Activated T-cell treated with anti-CD3 and anti-CD28 coated beads, Interleukin-2, amount 50 U/mL, for 24 hours (primary cell): ENCODE results near the gene FER1L5.

Experiments used
- DNase-seq: peaks from one replicate; pipeline ENCODE4 v3.0.0-alpha.2; 2020
- H3K27ac Mint-ChIP-seq: 2 replicates; pipeline ENCODE4 v1.8.0; 2020; ENCODE audit warnings: mild to moderate bottlenecking, mixed read lengths
- H3K27me3 Mint-ChIP-seq: 2 replicates; pipeline ENCODE4 v1.8.0; 2020; ENCODE audit warnings: mixed read lengths
- H3K36me3 Mint-ChIP-seq: 2 replicates; pipeline ENCODE4 v1.8.0; 2020; ENCODE audit warnings: low read depth, mixed read lengths
- H3K4me1 Mint-ChIP-seq: 2 replicates; pipeline ENCODE4 v1.8.0; 2020; ENCODE audit warnings: low read depth, mixed read lengths
- H3K4me3 Mint-ChIP-seq: 2 replicates; pipeline ENCODE4 v1.8.0; 2020; ENCODE audit warnings: mild to moderate bottlenecking, moderate library complexity, mixed read lengths
- H3K9me3 Mint-ChIP-seq: 2 replicates; pipeline ENCODE4 v1.8.0; 2020; ENCODE audit warnings: mixed read lengths

FER1L5 gene

GRCh38 chr2:96683307-96683706 is 40.7 kb downstream of the FER1L5 start:
- H3K27ac Mint-ChIP-seq, result no peak overlapping the region
- H3K4me3 Mint-ChIP-seq, result no peak overlapping the region
- H3K36me3 Mint-ChIP-seq, result no peaks in the 10 kb centered on the region
- no peaks in the 10 kb centered on the region for H3K9me3 Mint-ChIP-seq
- DNase-seq, result no peak
- H3K27me3 Mint-ChIP-seq, result peaks cover 4% of the 10 kb centered on the region
- H3K4me1 Mint-ChIP-seq, result no peaks in the 10 kb centered on the region

DNA sequence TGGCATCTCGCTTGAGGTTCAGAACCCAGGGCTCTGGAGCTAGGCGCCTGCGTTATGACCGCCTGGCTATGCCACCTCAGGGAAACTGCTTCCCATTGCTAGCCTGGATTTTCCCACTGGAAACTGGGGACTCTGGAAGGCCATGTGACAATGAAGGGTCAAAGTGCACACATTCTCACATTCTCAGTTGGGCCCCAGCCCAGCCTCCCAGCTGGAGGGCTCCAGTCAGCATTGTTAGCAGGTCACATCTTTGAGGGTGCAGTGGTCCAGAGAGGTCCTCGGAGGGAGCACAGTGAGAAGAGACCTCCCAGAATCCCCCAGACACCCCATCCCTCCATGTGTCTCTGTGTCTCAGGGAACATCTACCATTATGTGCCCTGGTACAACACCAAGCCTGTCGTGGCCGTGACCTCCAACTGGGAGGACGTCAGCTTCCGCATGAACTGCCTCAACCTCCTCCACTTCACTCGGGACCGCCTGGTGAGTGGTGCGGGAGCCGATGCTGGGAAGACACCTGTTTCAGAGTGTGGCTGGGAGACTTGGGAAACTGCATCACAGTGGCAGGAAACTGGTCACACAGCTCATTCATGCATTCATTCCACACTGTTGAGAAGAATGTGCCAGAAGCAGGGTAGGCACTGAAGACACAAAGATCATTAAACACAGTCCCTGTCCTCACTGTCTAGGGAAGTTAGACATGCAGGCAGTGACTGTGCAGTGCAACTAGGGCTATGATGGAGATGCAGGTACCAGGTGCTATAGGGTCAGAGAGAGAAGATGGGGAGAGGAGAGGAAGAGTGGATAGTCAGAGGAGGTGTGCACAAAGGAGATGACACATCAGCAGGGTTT is 41.6 kb downstream of the FER1L5 start:
- Mint-ChIP-seq H3K9me3 (no peaks in the 10 kb centered on the region), H3K4me1 (no peaks in the 10 kb centered on the region), H3K4me3 (no peak overlapping the region), H3K36me3 (no peaks in the 10 kb centered on the region), H3K27me3 (peaks cover 4% of the 10 kb centered on the region), H3K27ac (no peak overlapping the region)
- DNase-seq, result no peak

DNA sequence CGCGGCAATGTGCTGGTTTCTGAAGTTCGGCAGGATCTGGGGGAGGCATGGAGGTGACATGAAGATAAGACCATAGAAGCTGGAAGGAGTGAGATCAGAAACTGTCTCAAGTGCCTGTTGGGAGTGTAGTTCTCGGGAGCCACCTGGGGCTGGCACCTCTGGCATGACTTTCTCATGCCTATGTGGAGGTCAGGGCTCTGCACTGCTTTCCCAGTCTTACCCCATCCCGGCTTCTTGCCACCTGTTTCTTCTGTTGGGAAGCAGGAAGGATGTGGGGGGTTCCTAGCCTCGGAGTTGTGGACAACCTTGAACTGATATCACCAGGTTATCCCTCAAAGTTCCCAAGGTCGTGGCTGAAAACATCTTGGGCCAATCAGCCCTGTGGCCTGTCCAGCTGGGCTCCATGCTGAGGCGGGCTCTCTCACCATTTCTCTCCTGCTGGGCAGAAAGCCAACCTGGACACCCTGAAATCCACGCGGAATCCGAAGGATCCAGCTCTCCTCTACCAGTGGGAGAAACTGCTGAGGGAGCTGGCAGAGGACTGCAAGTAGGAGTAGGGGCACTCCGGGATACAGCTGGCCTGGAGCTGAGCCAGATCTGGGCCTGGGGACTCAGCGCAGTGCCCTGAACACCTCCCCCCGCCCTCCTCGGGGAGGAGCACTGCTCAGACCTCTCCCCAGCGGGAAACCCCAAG is 42.5 kb downstream of the FER1L5 start:
- Mint-ChIP-seq H3K27ac (no peak overlapping the region), H3K4me3 (no peak overlapping the region), H3K9me3 (no peaks in the 10 kb centered on the region), H3K27me3 (peaks cover 4% of the 10 kb centered on the region), H3K4me1 (no peaks in the 10 kb centered on the region), H3K36me3 (no peaks in the 10 kb centered on the region)
- DNase-seq, result no peak

DNA sequence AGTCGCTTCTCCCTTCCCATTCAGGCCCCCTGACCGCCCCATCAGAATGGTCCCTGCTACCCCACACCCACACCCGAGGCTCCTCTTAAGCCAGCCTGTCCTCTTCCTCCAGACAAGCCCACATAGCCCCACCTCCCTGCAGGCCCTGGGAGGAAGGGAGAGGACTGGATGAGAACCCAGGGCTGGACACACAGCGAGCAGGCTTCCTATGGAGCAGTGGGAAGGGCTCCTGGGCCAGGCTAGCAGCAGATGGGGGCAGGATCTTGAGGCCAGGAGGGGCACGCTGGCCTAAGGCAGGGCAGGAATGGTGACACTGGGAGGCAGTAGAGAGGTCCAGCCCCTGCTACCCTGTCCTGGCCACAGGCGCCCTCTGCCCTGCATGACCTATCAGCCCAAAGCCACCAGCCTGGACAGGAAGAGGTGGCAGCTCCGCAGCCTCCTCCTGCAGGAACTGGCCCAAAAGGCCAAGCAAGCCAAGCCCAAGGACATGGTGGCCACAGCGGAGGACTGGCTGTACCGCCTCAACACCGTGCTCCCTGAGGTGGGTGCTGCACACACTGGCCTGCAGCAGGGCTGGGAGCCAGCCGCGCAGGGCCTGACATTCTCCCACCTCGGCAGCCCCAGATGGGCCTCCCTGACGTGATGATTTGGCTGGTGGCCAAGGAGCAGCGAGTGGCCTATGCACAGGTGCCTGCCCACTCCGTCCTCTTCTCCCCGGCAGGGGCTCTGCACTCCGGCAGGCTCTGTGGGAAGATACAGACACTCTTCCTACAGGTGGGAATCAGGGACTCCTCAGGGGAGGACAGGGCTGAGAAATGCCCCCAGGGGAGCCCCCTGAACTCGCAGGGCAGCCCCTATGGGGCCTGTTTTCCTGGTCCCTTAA is 43.3 kb downstream of the FER1L5 start:
- Mint-ChIP-seq H3K4me1 (no peaks in the 10 kb centered on the region), H3K27me3 (peaks cover 4% of the 10 kb centered on the region), H3K9me3 (no peaks in the 10 kb centered on the region), H3K4me3 (no peak overlapping the region), H3K36me3 (no peaks in the 10 kb centered on the region), H3K27ac (no peak overlapping the region)
- no peak for DNase-seq

DNA sequence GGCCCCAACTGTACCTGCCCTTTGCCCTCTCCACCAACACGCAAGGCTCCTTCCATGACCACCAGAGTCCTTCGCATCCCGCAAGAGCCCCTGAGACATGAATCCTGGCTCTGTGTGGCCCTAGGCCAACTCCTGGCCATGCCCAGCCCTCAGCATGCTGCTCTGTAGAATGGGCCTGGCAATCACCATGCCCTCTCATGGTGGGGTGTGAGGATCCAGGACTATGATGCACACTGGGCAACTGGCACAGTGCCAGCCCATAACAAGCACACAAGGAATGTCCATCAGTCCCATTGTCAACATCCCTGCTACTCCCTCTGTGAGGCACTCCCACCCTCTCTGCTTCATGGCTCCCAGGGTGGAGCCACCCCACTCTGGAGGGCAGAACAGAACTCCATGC is 44.7 kb downstream of the FER1L5 start:
- H3K27me3 Mint-ChIP-seq, result peaks cover 4% of the 10 kb centered on the region
- no peak overlapping the region for H3K4me3 Mint-ChIP-seq
- no peaks in the 10 kb centered on the region for H3K4me1 Mint-ChIP-seq
- DNase-seq, result no peak
- H3K27ac Mint-ChIP-seq, result no peak overlapping the region
- no peaks in the 10 kb centered on the region for H3K9me3 Mint-ChIP-seq
- no peaks in the 10 kb centered on the region for H3K36me3 Mint-ChIP-seq

DNA sequence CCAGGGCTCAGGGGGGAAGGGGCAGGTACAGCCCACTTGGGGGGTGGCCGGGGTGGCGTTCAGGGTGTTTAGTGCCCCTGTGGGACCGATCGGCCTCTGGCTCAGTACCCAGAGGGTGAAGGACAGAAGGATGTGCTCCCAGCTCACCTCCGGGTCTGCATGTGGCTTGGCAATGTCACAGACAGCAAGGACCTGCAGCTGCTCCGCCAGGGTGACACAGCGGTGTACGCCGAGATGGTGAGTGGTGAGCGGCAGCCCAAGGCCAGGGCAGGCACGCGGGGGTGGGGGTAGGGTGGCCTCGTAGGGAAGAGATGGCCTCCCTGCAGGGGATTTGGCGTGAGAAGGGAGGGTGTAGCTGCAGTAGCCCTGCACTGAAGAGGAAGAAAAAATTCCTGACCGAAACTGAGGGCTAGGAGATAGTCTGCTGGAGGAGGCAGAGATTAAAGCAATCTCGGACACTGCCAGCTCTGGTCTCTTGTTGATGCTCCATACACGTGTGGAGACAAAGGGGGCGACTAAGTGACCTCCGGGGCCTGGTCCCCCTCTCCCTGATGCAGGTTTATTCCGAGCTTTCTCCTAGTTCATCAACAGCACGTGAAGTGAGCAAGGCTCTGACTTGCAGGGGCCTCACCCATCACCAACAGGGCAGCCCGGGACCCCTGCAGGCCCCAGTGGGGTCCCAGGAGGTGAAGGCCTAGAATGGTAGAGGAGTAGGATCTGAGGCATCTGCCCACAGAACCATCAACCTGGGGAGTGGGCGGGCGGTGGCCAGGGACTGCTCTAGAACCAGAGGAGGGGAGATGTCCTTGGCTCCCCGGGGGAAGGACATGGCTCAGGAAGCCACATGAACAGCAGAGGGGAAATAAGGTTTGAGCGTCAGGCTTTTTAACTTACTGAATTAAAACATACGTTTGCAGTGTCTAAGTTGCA is 45.4 kb downstream of the FER1L5 start:
- Mint-ChIP-seq H3K36me3 (no peaks in the 10 kb centered on the region), H3K27ac (no peak overlapping the region), H3K9me3 (no peaks in the 10 kb centered on the region), H3K4me3 (no peak overlapping the region), H3K4me1 (no peaks in the 10 kb centered on the region), H3K27me3 (peaks cover 4% of the 10 kb centered on the region)
- no peak for DNase-seq

- H3K36me3 Mint-ChIP-seq, result no peaks in the 10 kb centered on the region
- no peak overlapping the region for H3K27ac Mint-ChIP-seq
- H3K4me3 Mint-ChIP-seq, result no peak overlapping the region
- no peak for DNase-seq
- H3K4me1 Mint-ChIP-seq, result no peaks in the 10 kb centered on the region
- peaks cover 4% of the 10 kb centered on the region for H3K27me3 Mint-ChIP-seq
- H3K9me3 Mint-ChIP-seq, result no peaks in the 10 kb centered on the region
Observed at GRCh38 chr2:96688649-96689430, 46.3 kb downstream of the FER1L5 start.

- H3K36me3 Mint-ChIP-seq, result no peaks in the 10 kb centered on the region
- no peak overlapping the region for H3K27ac Mint-ChIP-seq
- no peak overlapping the region for H3K4me3 Mint-ChIP-seq
- H3K4me1 Mint-ChIP-seq, result no peaks in the 10 kb centered on the region
- DNase-seq, result no peak
- no peaks in the 10 kb centered on the region for H3K9me3 Mint-ChIP-seq
- H3K27me3 Mint-ChIP-seq, result peaks cover 2% of the 10 kb centered on the region
Observed at GRCh38 chr2:96689431-96689991, 46.9 kb downstream of the FER1L5 start.

- no peaks in the 10 kb centered on the region for H3K4me1 Mint-ChIP-seq
- H3K4me3 Mint-ChIP-seq, result no peak overlapping the region
- H3K27me3 Mint-ChIP-seq, result no peaks in the 10 kb centered on the region
- no peak overlapping the region for H3K27ac Mint-ChIP-seq
- no peaks in the 10 kb centered on the region for H3K36me3 Mint-ChIP-seq
- no peak for DNase-seq
- H3K9me3 Mint-ChIP-seq, result no peaks in the 10 kb centered on the region
Observed at GRCh38 chr2:96690306-96691021, 47.9 kb downstream of the FER1L5 start.

DNA sequence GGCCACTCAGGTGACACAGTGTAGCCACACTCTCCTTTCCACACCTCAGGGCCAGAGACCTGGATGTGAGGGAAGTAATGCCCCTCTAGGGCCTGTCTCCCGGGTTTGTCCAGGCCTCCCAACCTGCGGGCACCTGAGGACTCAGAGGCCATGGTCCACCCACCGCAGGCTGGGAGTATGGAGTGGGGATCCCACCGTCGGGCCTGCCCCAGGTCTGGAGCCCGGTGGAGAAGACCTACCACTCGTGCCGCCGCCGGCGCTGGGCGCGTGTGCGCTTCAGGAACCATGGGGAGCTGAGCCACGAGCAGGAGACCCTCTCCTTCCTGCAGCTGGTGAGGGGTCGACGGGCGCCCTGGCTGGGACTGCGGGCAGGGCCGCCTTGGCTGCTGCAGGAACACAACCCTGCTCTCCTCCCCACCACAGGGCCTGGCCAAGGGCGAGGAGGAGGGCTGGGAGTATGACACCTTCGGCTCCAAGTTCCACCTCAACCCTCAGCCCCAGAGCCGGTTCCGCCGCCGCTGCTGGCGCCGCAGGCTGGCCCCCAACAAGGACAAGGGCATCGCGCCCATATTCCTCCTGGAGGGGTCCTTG is 48.6 kb downstream of the FER1L5 start:
- no peaks in the 10 kb centered on the region for H3K9me3 Mint-ChIP-seq
- H3K4me3 Mint-ChIP-seq, result no peak overlapping the region
- H3K27ac Mint-ChIP-seq, result no peak overlapping the region
- H3K27me3 Mint-ChIP-seq, result no peaks in the 10 kb centered on the region
- DNase-seq, result no peak
- no peaks in the 10 kb centered on the region for H3K4me1 Mint-ChIP-seq
- no peaks in the 10 kb centered on the region for H3K36me3 Mint-ChIP-seq

DNA sequence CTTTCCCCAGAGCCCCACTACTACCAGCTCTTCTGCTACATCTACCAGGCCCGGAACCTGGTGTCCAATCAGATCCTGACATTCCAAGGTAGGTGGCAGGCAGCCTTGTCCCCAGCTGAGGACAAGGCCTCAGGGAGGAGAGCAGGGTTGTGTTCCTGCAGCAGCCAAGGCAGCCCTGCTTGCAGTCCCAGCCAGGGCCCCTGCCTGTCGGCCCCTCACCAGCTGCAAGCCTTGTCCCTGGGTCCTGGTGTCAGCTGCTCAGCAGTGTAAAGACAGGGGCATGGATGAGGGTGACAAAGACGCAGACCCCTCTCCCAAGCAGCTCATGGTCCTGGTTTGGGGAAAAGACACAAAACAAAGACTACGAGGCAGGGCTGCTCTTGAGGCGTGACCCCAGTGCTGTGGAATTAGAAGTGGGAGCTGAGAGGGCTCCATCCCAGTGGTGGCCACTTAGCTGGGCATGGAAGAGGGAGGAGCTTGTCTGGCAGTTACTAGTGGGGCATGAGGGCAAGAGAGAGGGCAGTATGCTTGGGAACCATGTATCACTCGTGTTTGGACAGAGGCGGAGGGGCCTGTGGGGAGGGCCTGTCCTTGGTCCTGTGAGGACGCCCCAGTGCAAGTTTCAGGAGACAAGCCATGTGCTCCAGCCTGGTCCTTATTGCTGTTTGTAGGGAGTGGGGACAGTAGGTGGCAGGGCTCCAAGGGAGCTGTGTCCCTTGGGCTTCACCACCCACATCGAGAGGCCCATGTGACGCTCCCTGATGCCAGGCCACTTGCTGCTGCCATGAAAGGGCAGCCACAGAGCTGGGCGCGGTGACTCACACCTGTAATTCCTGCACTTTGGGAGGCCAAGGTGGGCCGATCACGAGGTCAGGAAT is 49.8 kb downstream of the FER1L5 start:
- no peak for DNase-seq
- Mint-ChIP-seq H3K36me3 (no peaks in the 10 kb centered on the region), H3K9me3 (no peaks in the 10 kb centered on the region), H3K27me3 (no peaks in the 10 kb centered on the region), H3K4me1 (no peaks in the 10 kb centered on the region), H3K4me3 (no peak overlapping the region), H3K27ac (no peak overlapping the region)
